HTR-8/SVneo (cell line): Measurements from ENCODE around the gene RXFP1.
"Not testable (repeated sequence)": the region's sequence is repeated elsewhere in the genome, so short reads cannot be mapped to it uniquely, and the experiment has no call there.

ENCODE experiments used
- DNase-seq: peaks from one replicate; pipeline ENCODE4 v3.0.0; 2011; ENCODE audit warnings: low spot score, mixed read lengths; ENCODE audit not compliant: insufficient read length
- FAIRE-seq: peaks from 2 replicates; lab custom pipeline; 2011; peaks lifted over from hg19 to GRCh38; lab: Jason Lieb, UNC

RXFP1 gene

GRCh38 chr4:158605393-158605792 lies 83.7 kb downstream of the RXFP1 start:
- FAIRE-seq: no peak
- DNase-seq: no peak

- FAIRE-seq (no peak), DNase-seq (no peak)
Observed at GRCh38 chr4:158606969-158607368, 85.3 kb downstream of the RXFP1 start.

- FAIRE-seq: no peak
Observed at GRCh38 chr4:158609116-158609515, 87.4 kb downstream of the RXFP1 start.

GRCh38 chr4:158610790-158611189 lies 89.1 kb downstream of the RXFP1 start:
- DNase-seq (no peak), FAIRE-seq (no peak)

More at GRCh38 chr4:158609116-158609515, 87.4 kb downstream of the RXFP1 start:
- DNase-seq: no peak

- no peak for FAIRE-seq
- no peak for DNase-seq
Observed at GRCh38 chr4:158613046-158613445, 91.4 kb downstream of the RXFP1 start.

- no peak for FAIRE-seq
- DNase-seq: no peak
Observed at GRCh38 chr4:158617956-158618355, 96.3 kb downstream of the RXFP1 start.

GRCh38 chr4:158621729-158622128 lies 100.0 kb downstream of the RXFP1 start:
- DNase-seq: no peak
- no peak for FAIRE-seq

- FAIRE-seq: no peak
Observed at GRCh38 chr4:158622251-158622650, 100.6 kb downstream of the RXFP1 start.

GRCh38 chr4:158624889-158625478 lies 103.3 kb downstream of the RXFP1 start:
- DNase-seq: peak; percentile 31

More at GRCh38 chr4:158622251-158622650, 100.6 kb downstream of the RXFP1 start:
- DNase-seq: no peak

GRCh38 chr4:158625544-158625943 lies 103.9 kb downstream of the RXFP1 start:
- FAIRE-seq (no peak), DNase-seq (no peak)

More at GRCh38 chr4:158624889-158625478, 103.3 kb downstream of the RXFP1 start:
- FAIRE-seq: peak; percentile 40

- no peak for FAIRE-seq
- no peak for DNase-seq
Observed at GRCh38 chr4:158630893-158631292, 109.2 kb downstream of the RXFP1 start.

GRCh38 chr4:158636619-158637018 lies 114.9 kb downstream of the RXFP1 start:
- DNase-seq (no peak), FAIRE-seq (no peak)

- no peak for FAIRE-seq
- no peak for DNase-seq
Observed at GRCh38 chr4:158644356-158644755, 122.7 kb downstream of the RXFP1 start.

- DNase-seq: no peak
- FAIRE-seq: no peak
Observed at GRCh38 chr4:158644760-158645159, 123.1 kb downstream of the RXFP1 start.

GRCh38 chr4:158649111-158649680 lies 127.5 kb downstream of the RXFP1 start:
- DNase-seq (no peak), FAIRE-seq (no peak)

GRCh38 chr4:158652920-158653319 lies 131.2 kb downstream of the RXFP1 start:
- DNase-seq: no peak
- no peak for FAIRE-seq

- no peak for FAIRE-seq
- DNase-seq: no peak
Observed at GRCh38 chr4:158656439-158656838, 134.8 kb downstream of the RXFP1 start.

- DNase-seq (no peak), FAIRE-seq (no peak)
Observed at GRCh38 chr4:158657291-158657690, 135.6 kb downstream of the RXFP1 start.

GRCh38 chr4:158663255-158663654 lies 141.6 kb downstream of the RXFP1 start:
- not testable (repeated sequence) for DNase-seq, FAIRE-seq

GRCh38 chr4:158663707-158664625 lies 142.3 kb downstream of the RXFP1 start:
- FAIRE-seq, DNase-seq: not testable (repeated sequence)

GRCh38 chr4:158664806-158665205 lies 143.1 kb downstream of the RXFP1 start:
- no peak for FAIRE-seq
- no peak for DNase-seq
